Ishikawa (cell line): Measurements from ENCODE around the gene SPRED1.

Source experiments
- CEBPB ChIP-seq: IDR thresholded peaks from 2 replicates; pipeline ENCODE4 v1.6.1; 2012
- CREB1 ChIP-seq: IDR thresholded peaks from 2 replicates; pipeline ENCODE4 v1.6.1; 2012; ENCODE audit warnings: low read depth
- EGR1 ChIP-seq: IDR thresholded peaks from 2 replicates; pipeline ENCODE4 v1.6.1; 2012
- EP300 ChIP-seq: IDR thresholded peaks from 2 replicates; pipeline ENCODE4 v1.6.1; 2012; ENCODE audit warnings: borderline replicate concordance
- FOXM1 ChIP-seq: IDR thresholded peaks from 2 replicates; pipeline ENCODE4 v1.6.1; 2012; ENCODE audit warnings: low read depth, borderline replicate concordance
- NFIC ChIP-seq: IDR thresholded peaks from 2 replicates; pipeline ENCODE4 v1.6.1; 2012
- RAD21 ChIP-seq: IDR thresholded peaks from 2 replicates; pipeline ENCODE4 v1.6.1; 2012; ENCODE audit warnings: low read depth
- REST ChIP-seq: IDR thresholded peaks from 2 replicates; pipeline ENCODE4 v1.6.1; 2012; ENCODE audit warnings: low read depth, mild to moderate bottlenecking
- TAF1 ChIP-seq: IDR thresholded peaks from 2 replicates; pipeline ENCODE4 v1.6.1; 2012; ENCODE audit warnings: low read depth, mild to moderate bottlenecking
- TCF12 ChIP-seq: IDR thresholded peaks from 2 replicates; pipeline ENCODE4 v1.6.1; 2012; ENCODE audit warnings: low read depth
- TEAD4 ChIP-seq: IDR thresholded peaks from 2 replicates; pipeline ENCODE4 v1.6.1; 2012
- USF1 ChIP-seq: IDR thresholded peaks from 2 replicates; pipeline ENCODE4 v1.6.1; 2012
- YY1 ChIP-seq: IDR thresholded peaks from 2 replicates; pipeline ENCODE4 v1.6.1; 2012; ENCODE audit warnings: low read depth
- ZBTB7A ChIP-seq: IDR thresholded peaks from 2 replicates; pipeline ENCODE4 v1.6.1; 2012; ENCODE audit warnings: low read depth
- TF ChIP-seq, protein P1 (sequence below): IDR thresholded peaks from 2 replicates; pipeline ENCODE4 v1.6.1; 2012

The SPRED1 gene

GRCh38 chr15:38217191-38217595 is 35.4 kb upstream of the SPRED1 start:
- TF ChIP-seq ZBTB7A = no peak

DNA sequence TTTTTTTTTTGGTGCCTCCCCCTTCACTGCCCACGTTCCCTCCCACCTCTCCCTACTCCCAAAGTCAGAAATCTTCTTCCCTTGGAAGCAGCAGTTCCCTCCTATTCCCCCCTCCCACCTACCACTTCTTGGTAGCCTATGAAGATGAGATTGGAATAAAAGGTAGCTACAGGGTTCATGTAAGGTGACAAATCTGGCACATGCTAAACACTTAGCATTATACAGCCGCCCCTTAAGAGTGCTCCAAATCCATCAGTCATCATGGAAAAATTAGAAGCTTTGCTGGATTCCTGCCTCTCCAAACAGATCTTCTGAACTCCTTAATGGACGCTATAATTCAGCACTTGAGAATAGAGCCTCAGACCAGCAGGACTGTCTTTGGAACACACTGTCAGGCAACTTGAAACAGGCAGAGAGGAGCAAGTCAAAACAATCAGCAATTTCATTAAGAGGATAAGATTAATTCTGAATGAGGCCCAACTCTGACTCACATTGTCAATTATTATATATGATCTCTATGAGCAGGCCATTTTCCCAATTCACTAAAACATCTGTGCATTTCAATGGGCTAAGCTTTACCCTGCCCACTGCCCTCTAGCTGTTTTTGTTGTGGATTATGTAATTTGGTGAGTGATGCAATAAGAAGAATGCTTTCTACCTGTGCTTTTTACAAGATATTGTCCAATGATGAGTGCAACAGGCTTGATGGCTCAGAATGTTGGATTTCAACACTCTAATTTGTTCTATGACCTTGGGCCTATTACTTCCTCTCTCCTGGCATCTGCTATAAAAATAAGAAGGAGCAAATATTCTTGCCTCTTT is 34.6 kb upstream of the SPRED1 start:
- no peak for TF ChIP-seq TAF1
- no peak for TF ChIP-seq REST
- no peak for TF ChIP-seq YY1
- TF ChIP-seq ZBTB7A = no peak
- no peak for TF ChIP-seq USF1
- TF ChIP-seq RAD21 = no peak
- TF ChIP-seq CEBPB = no peak
- TF ChIP-seq EGR1 = no peak
- TF ChIP-seq, protein P1, sequence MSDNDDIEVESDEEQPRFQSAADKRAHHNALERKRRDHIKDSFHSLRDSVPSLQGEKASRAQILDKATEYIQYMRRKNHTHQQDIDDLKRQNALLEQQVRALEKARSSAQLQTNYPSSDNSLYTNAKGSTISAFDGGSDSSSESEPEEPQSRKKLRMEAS = no peak
- TF ChIP-seq CREB1 = no peak
- TF ChIP-seq TCF12 = no peak
- no peak for TF ChIP-seq FOXM1
- no peak for TF ChIP-seq NFIC
- no peak for TF ChIP-seq EP300
- no peak for TF ChIP-seq TEAD4

- TF ChIP-seq EGR1 (no peak), CREB1 (no peak), FOXM1 (no peak), TEAD4 (no peak), YY1 (no peak), NFIC (no peak), TCF12 (no peak), REST (no peak), USF1 (no peak), CEBPB (no peak), ZBTB7A (no peak), RAD21 (no peak), TAF1 (no peak), EP300 (no peak)
- TF ChIP-seq, protein P1 = no peak
Measured at GRCh38 chr15:38220606-38221273, 31.9 kb upstream of the SPRED1 start.

- TF ChIP-seq, protein P1 = no peak
- no peak for TF ChIP-seq REST
- no peak for TF ChIP-seq NFIC
- no peak for TF ChIP-seq EP300
- no peak for TF ChIP-seq TAF1
Measured at GRCh38 chr15:38224486-38224885, 28.1 kb upstream of the SPRED1 start.
